HL-60/S4 treated with retinoic acid at 250 ng/mL for 4 days and 3 days (cell line): ENCODE measurements around the gene RNASE8.

Experiments
- in situ Hi-C: fragments of 300-500 bp; cut with MboI; formaldehyde crosslinking; loops from 2 replicates; pipeline ENCODE4 v1.7.0; 2022; ENCODE audit warnings: low sequenced_read_pairs

Gene RNASE8

GRCh38 chr14:21090194-21090939 lies 32.7 kb downstream of the RNASE8 start:
- in situ Hi-C loops: no loop called here

GRCh38 chr14:21090940-21091663 lies 33.5 kb downstream of the RNASE8 start:
- in situ Hi-C loops: no loop called here

GRCh38 chr14:21091821-21092272 lies 34.2 kb downstream of the RNASE8 start:
- in situ Hi-C loops: no loop called here

GRCh38 chr14:21092273-21093011 lies 34.8 kb downstream of the RNASE8 start:
- in situ Hi-C loops: no loop called here

GRCh38 chr14:21093018-21093417 lies 35.4 kb downstream of the RNASE8 start:
- in situ Hi-C loops: no loop called here

- in situ Hi-C loops: no loop called here
These were observed 36.4 kb downstream of the RNASE8 start for GRCh38 chr14:21093769-21094681.

GRCh38 chr14:21095430-21096205 lies 38.0 kb downstream of the RNASE8 start:
- in situ Hi-C loops: no loop called here

GRCh38 chr14:21096438-21096837 lies 38.8 kb downstream of the RNASE8 start:
- in situ Hi-C loops: no loop called here

- in situ Hi-C loops: no loop called here
These were observed 39.5 kb downstream of the RNASE8 start for GRCh38 chr14:21096978-21097635.

- in situ Hi-C loops: no loop called here
These were observed 40.0 kb downstream of the RNASE8 start for GRCh38 chr14:21097636-21098075.

- in situ Hi-C loops: no loop called here
These were observed 40.7 kb downstream of the RNASE8 start, which contains the start of gene ZNF219 for GRCh38 chr14:21098076-21098891. Gene ZNF219 (minus strand): TSS chr14:21098655. CDS start chr14:21093591, 5,064 bp downstream.

GRCh38 chr14:21098892-21099595 lies 41.4 kb downstream of the RNASE8 start:
- in situ Hi-C loops: no loop called here

- in situ Hi-C loops: no loop called here
These were observed 42.0 kb downstream of the RNASE8 start for GRCh38 chr14:21099596-21099985.

GRCh38 chr14:21100931-21101330 lies 43.3 kb downstream of the RNASE8 start, which contains the start of gene TMEM253:
Gene TMEM253 (plus strand): TSS chr14:21101066. CDS start chr14:21101344, 278 bp downstream.
- in situ Hi-C loops: no loop called here

- in situ Hi-C loops: no loop called here
These were observed 44.3 kb downstream of the RNASE8 start for GRCh38 chr14:21101802-21102413.

GRCh38 chr14:21102521-21103410 lies 45.1 kb downstream of the RNASE8 start:
- in situ Hi-C loops: no loop called here
